Thyroid gland (tissue), 4 donors: ENCODE measurements around the gene OR1D5.
"Not testable (repeated sequence)": the region's sequence is repeated elsewhere in the genome, so short reads cannot be mapped to it uniquely, and the experiment has no call there.

Source experiments
- POLR2A ChIP-seq, 2 donors: fragments of 450-650 bp; IDR thresholded peaks; one replicate each; pipeline ENCODE4 v1.6.1; 2017; ENCODE audit warnings: antibody characterized with exemption in 2 of 2, mild to moderate bottlenecking in 2 of 2, moderate library complexity in 1 of 2
- TF ChIP-seq, protein P1 (sequence below), 6 experiments: fragments of 200-600 bp in 3 of 6; fragments of 450-650 bp in 3 of 6; sonication (generic) in 3 of 6; IDR thresholded peaks; one replicate each; pipeline ENCODE4 v1.5.1; 2016 to 2019; ENCODE audit warnings: antibody characterized with exemption in 6 of 6, mild to moderate bottlenecking in 2 of 6, inconsistent platforms in 1 of 6, moderate library complexity in 1 of 6

DNA sequence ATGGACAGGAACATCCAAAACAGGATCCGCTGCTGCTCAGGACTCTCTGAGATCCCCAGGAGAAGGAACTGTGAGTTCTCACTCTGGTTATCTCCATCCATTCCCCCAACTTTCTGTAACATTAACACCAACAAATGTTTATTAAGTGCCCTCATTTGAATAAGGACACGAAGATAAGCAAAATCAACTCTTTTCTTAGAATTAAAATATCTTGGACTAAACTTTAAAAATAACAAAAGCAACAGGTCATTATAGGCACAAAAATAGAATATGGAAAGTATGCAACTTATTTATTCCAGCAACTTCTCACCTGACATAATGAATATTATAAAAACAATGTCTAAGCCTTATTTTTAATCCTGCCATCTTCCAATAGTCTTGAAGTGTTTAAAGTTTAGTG, at the start of gene OR1D5:
- not testable (repeated sequence) for TF ChIP-seq POLR2A (IDR thresholded peaks at IDR 0.05)
- TF ChIP-seq, protein P1, sequence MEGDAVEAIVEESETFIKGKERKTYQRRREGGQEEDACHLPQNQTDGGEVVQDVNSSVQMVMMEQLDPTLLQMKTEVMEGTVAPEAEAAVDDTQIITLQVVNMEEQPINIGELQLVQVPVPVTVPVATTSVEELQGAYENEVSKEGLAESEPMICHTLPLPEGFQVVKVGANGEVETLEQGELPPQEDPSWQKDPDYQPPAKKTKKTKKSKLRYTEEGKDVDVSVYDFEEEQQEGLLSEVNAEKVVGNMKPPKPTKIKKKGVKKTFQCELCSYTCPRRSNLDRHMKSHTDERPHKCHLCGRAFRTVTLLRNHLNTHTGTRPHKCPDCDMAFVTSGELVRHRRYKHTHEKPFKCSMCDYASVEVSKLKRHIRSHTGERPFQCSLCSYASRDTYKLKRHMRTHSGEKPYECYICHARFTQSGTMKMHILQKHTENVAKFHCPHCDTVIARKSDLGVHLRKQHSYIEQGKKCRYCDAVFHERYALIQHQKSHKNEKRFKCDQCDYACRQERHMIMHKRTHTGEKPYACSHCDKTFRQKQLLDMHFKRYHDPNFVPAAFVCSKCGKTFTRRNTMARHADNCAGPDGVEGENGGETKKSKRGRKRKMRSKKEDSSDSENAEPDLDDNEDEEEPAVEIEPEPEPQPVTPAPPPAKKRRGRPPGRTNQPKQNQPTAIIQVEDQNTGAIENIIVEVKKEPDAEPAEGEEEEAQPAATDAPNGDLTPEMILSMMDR (IDR thresholded peaks at IDR 0.05), result not testable (repeated sequence)
